Upper lobe of right lung (tissue), 1 donor: ENCODE measurements around the gene NPC1L1. TPM values are rescaled to one million over a fixed set of nuclear protein-coding genes. Genes with fewer than 3 reads are reported as not detected.

Experiments
- ATAC-seq: fragments of 200-7000 bp; cut with Tn5 transposase; one replicate; pipeline ENCODE4 v1.9.1; 2020; ENCODE audit warnings: mild to moderate bottlenecking, moderate library complexity
- DNase-seq: peaks from one replicate; pipeline ENCODE4 v3.0.0-alpha.2; 2020
- H3K27ac ChIP-seq: fragments of 200-600 bp; one replicate; pipeline ENCODE4 v1.8.0; 2022
- H3K27me3 ChIP-seq: fragments of 200-600 bp; one replicate; pipeline ENCODE4 v1.8.0; 2022; ENCODE audit warnings: mild to moderate bottlenecking
- H3K36me3 ChIP-seq: fragments of 200-600 bp; one replicate; pipeline ENCODE4 v1.8.0; 2022
- H3K4me1 ChIP-seq: fragments of 200-600 bp; one replicate; pipeline ENCODE4 v1.8.0; 2022
- H3K4me3 ChIP-seq: fragments of 200-600 bp; one replicate; pipeline ENCODE4 v1.8.0; 2022; ENCODE audit warnings: mild to moderate bottlenecking
- H3K9me3 ChIP-seq: fragments of 200-600 bp; one replicate; pipeline ENCODE4 v1.8.0; 2022
- intact Hi-C: fragments of 100-400 bp; cut with DNase I; formaldehyde crosslinking; loops from one replicate; pipeline ENCODE4 v1.11.0; 2022
- long read RNA-seq: library from polyadenylated mRNA; unstranded; transcript quantifications from one replicate; pipeline ENCODE4 v2.0.0, GENCODE V29; 2021
- total RNA-seq: library from RNA; stranded (reverse); fragmentation: NEBNext Ultra II Directional; extraction: Animal tissue kit (Norgen Biotek cat#: 25700); gene quantifications from one replicate; pipeline ENCODE4 v1.2.1, GENCODE V29; 2021
- TF ChIP-seq, protein P1 (sequence below): fragments of 200-600 bp; IDR thresholded peaks from one replicate; pipeline ENCODE4 v1.8.0; 2022; ENCODE audit warnings: antibody characterized with exemption
- donor health status: DM: no; HTN: yes; CAD: no; lungs with severe emphysema.

Gene NPC1L1
- 0.17 TPM for total RNA-seq
- long read RNA-seq, result 0 reads

DNA sequence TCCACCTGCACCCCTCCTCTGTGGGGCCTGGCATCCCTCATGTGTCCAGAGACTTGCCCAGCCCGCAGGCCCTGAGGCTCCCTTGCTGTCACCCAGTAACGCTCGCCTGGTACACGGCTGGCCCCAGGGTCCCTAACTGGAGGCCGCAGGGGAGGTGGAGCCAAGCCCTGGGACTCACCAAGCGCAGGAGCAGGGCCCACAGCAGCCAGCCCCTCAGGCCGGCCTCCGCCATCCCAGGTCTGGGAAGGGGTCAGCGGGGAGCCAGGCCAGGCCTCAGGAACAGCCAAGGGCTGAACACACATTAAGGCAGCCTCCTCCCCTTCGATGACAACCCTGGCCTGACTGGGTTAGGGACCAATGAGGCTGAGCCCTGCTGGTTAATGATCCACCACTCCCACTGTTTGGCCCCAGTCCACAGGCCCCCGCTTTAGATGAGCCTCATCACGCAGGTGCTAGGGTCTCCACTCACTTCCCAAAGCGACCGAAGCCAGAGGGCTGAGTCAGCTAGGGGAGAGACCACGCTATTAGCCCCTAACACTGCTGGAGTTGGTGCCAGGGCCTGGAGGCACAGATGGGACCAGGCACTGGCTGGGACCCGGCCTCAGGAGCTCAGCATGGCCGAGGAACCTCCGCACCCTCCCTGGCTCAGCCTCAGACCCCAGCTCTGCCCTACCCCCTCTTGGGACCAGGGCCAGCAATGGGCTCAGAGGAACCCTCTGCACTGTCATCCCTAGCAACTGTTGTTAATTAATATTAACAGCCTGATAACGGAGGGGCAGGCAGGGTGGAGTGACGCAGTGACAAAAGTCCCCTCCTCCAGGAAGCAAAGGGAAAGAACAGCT is at the start of gene NPC1L1:
TSS of gene NPC1L1 (minus strand) at position 303 of the 842 bp plus-strand sequence. CDS start at position 232, 71 bp downstream.
- Histone ChIP-seq H3K27me3 (no peaks in the 10 kb centered on the region), H3K9me3 (no peaks in the 10 kb centered on the region), H3K36me3 (no peaks in the 10 kb centered on the region), H3K4me3 (no peak within 1 kb of the TSS), H3K27ac (no peak within 1 kb of the TSS), H3K4me1 (no peaks in the 10 kb centered on the region)
- DNase-seq (peak; percentile 57), ATAC-seq (no peak)
- intact Hi-C loops, result no loop called here
- TF ChIP-seq, protein P1, sequence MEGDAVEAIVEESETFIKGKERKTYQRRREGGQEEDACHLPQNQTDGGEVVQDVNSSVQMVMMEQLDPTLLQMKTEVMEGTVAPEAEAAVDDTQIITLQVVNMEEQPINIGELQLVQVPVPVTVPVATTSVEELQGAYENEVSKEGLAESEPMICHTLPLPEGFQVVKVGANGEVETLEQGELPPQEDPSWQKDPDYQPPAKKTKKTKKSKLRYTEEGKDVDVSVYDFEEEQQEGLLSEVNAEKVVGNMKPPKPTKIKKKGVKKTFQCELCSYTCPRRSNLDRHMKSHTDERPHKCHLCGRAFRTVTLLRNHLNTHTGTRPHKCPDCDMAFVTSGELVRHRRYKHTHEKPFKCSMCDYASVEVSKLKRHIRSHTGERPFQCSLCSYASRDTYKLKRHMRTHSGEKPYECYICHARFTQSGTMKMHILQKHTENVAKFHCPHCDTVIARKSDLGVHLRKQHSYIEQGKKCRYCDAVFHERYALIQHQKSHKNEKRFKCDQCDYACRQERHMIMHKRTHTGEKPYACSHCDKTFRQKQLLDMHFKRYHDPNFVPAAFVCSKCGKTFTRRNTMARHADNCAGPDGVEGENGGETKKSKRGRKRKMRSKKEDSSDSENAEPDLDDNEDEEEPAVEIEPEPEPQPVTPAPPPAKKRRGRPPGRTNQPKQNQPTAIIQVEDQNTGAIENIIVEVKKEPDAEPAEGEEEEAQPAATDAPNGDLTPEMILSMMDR, result no peak

DNA sequence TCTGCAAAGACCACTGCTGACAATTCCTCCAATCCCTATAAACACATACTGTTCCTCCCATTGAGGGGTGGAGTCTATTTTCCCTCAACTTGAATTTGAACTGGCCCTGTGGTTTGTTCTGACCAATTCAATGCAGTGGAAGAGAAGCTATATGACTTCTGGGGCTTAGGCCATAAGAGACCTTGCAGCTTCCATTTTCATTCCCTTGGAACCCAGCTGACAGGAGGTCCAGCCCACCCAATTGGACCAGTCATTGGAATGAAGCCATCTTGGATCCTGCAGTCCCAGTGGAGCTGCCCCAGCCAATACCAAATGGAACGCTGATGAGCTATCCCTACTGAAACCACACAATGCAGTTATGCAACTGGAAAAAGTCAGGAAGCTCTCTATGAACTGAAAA is 49.8 kb upstream of the NPC1L1 start:
- ATAC-seq, result no peak
- H3K4me1 ChIP-seq, result peaks cover 3% of the 10 kb centered on the region
- no peak for DNase-seq
- no peaks in the 10 kb centered on the region for H3K36me3 ChIP-seq
- TF ChIP-seq, protein P1, result no peak
- no peak overlapping the region for H3K27ac ChIP-seq
- no peak overlapping the region for H3K4me3 ChIP-seq
- no peaks in the 10 kb centered on the region for H3K9me3 ChIP-seq
- intact Hi-C loops, result no loop called here
- no peaks in the 10 kb centered on the region for H3K27me3 ChIP-seq

DNA sequence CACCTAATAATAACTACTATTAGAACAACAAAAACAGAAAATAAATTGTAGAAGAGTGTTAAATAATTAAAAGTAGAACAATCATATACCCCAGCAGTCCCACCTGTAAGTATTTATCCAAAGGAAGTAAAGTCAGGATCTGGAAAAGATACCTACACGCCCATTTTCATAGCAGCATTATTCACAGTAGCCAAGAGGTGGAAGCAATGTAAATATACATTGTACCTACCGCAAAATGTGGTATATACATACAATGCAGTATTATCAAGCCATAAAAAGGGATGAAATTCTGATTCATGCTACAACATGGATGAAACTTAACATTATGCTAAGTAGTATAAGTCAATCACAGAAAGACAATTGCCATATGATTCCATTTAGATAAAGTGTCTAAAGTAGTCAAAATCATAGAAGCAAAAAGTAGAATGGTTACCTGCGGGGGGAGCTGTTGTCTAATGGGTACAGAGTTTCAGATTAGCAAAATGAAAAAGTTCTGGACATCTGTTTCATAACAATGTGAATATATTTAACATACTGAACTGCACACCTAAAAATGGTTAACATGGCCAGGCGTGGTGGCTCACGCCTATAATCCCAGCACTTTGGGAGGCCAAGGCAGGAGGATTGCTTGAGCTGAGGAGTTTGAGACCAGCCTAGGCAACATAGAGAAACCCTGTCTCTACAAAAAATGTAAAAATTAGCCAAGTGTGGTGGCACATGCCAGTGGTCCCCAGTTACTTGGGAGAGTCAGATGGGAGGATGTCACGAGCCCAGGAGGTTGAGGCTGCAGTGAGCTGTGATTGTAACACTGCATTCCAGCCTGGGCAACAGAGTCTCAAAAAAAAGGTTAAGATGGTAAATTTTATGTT is 46.9 kb upstream of the NPC1L1 start:
- ATAC-seq, result peak; percentile 85
- intact Hi-C loops, result loop anchor here (10.0 kb wide), 1 partner anchor 257 kb away; the partner anchor contains the start of gene H2AZ2
- DNase-seq, result no peak

DNA sequence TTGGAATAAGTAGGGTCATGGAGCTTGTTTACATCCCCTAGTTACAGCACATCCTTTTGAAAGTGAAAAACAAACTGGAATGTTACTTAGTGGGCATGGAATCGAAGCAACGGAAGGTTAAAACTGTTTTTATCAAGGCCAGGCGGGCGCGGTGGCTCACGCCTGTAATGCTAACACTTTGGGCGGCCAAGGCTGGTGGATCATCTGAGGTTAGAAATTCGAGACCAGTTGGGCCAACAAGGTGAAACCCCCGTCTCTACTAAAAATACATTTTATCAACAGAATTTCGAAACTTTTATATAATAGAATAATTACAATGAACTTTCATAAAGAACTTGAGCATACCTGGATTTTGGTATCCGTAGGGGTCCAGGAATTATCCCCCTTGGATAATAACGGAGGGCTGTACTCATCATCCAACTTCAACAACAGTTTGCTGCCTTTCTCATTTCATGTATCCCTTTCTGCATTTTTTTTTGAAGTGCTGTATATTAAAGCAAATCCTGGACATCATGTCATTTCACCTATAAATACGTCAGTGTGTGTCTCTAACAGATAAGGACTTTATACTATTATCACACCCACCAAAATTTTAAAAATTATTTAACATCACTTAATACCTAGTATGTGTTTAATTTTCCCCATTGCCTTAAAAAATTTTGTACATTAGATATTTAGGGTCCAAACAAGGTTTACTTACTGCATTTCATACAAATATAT is 42.2 kb upstream of the NPC1L1 start:
- no peak for DNase-seq
- Histone ChIP-seq H3K9me3 (no peaks in the 10 kb centered on the region), H3K27ac (peak overlapping the region; percentile 98), H3K4me3 (peak overlapping the region; percentile 100), H3K4me1 (peaks cover 16% of the 10 kb centered on the region), H3K27me3 (no peaks in the 10 kb centered on the region), H3K36me3 (peaks cover 25% of the 10 kb centered on the region)
- intact Hi-C loops, result loop anchor here (10.0 kb wide), 1 partner anchor 261 kb away; the partner anchor contains the start of gene H2AZ2
- TF ChIP-seq, protein P1, result no peak
- no peak for ATAC-seq

More for the DNA sequence above, 46.9 kb upstream of the NPC1L1 start:
- no peaks in the 10 kb centered on the region for H3K9me3 ChIP-seq
- H3K4me1 ChIP-seq, result peaks cover 3% of the 10 kb centered on the region
- no peaks in the 10 kb centered on the region for H3K36me3 ChIP-seq
- no peak overlapping the region for H3K4me3 ChIP-seq
- TF ChIP-seq, protein P1, result peak; percentile 67
- H3K27me3 ChIP-seq, result no peaks in the 10 kb centered on the region
- no peak overlapping the region for H3K27ac ChIP-seq
